Activated CD8-positive, alpha-beta memory T cell treated with anti-CD3 and anti-CD28 coated beads for 48 hours (primary cell): Measurements from ENCODE around the gene HVCN1.
"Not testable (repeated sequence)": the region's sequence is repeated elsewhere in the genome, so short reads cannot be mapped to it uniquely, and the experiment has no call there.

Experiments
- DNase-seq, 3 experiments: peaks; one replicate each; pipeline ENCODE4 v3.0.0-alpha.2; 2020; ENCODE audit warnings: low read depth in 2 of 3, low spot score in 2 of 3

HVCN1 gene

DNA sequence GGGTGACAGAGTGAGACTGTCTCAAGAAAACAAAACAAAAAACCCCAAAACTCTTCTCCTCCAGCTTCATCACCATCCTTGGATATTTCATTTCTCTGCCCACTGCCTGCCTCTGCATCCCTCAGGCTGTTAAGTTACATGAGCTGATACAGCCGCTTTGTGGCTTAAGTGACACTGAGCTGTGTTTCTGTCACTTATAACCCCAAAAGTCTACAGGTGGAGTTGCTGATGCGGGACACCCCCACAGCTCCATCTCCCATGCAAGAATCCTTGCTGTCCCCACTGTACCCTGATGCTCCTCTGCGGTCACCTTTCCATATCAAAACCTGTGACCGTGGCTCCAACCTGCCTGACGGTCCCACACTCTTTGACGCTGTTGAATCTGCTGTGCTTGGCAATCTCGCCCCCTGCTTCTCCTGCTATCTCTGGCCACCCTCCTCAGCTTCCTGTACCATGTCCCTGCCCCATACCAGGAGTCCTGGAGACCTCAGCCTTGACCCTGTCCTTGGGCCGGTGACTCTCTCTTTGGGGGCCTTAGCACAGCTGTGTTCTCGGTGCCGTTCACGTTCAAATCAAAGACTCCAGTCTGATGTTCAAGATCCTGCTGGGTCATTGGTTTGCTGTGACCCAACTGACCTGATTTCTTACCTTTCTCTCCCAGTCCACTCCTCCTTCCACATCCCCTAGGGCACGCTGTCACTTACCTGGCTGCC, 20.3 kb downstream of the HVCN1 start:
- DNase-seq, result no peak

DNA sequence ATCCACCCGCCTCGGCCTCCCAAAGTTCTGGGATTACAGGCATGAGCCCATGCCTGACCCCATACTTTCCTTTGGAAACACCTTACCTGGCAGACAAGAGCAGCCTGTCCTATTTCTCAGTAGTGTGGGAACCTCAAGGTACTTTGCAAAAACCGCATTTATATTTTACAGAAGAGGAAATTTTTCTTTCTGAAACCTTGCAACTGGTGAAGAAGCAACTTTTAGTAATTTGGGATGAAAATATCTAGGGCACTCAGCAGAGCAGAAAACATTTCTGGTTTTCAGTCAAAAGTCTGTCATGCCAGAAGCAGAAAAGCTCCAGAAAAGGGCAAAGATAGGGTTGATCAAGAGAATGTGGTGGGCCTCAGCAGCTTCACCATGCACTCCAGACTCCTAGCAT, 21.2 kb downstream of the HVCN1 start:
- DNase-seq, result no peak

DNA sequence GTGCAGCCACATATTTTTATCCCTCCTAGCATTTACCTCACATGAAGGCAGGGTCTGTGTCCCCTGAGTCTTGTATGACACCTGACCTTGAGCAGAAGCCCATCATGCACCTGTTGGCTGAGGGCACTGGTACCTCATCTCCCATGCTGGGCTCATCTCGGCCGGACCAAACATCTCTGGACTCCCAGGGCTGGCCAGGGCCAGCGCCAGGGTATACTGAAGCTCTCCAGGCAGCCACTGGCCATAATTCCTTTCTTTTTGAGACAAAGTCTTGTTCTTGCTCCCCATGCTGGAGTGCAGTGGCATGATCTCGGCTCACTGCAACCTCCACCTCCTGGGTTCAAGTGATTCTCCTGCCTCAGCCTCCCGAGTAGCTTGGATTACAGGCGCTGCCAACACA, 22.0 kb downstream of the HVCN1 start:
- DNase-seq, result no peak

DNA sequence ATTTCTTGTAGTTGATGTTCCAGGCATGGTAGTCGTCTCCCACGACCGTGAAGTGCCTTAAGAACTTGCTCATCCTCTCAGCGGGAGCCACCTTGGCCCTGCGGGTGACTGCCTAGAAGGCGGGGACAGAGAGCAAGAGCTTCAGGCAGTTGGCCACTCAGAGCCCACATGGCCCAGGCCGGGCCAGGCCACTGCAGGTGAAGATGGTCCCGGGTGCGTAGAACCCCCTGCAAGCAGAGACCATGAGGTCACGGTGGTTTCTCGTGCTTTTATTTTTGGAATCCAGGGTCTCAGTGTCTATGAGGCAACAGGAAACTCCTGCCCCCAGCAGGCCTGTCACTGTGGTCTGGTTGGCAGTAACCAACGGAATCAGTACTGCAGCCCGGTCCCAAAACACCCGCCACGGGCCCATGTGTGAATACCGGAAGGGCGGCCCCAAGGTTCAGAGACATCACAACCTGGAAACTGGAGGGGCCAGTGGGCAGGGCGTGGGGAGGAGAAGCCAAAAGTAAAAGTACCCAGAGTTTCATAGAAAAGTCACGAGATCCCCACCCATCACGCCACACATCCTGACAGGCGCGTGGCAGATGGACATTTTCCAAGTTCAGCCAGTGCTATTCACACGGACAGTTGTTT, 27.5 kb downstream of the HVCN1 start:
- peak; percentile 53 to 79 (median 62) for DNase-seq

DNA sequence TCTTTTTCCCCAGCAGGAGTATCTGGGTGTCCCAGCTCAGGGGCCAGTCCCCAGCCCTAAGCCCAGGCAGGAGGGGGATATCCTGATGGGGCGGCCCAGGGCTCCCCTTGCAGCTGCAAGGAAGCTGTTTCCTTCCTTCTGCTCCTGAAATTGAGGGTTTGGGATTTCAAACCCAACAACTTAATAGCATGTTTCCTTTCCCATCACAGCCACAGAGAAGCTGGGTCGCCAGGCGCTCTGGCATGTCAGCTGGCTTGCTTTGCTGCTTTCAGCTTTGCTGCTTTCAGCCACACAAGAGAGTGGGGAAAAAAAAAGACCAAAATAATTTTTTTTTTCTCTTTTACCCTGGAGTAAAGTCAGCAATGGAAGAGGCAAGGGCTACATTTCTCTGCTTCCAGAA, 30.0 kb downstream of the HVCN1 start:
- DNase-seq, result no peak

DNA sequence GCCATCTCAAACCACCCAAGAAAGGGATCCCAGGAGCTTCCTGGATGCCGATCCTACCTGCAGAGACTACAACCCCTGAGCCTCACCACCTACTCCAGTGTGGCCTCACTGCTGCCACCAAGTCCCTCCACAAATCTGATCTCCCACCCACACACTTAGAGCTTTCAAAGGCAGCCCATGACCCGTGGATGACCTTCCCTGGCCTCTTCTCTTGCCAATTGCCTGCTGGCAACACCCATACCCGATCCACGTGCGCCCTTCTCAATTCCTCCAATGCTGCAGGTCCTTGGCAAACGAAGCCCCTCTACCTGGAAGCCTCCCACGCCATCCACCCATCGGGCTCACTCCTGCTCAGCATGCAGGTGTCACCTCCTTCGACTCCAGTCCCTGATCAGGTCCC, 30.7 kb downstream of the HVCN1 start:
- DNase-seq, result no peak

DNA sequence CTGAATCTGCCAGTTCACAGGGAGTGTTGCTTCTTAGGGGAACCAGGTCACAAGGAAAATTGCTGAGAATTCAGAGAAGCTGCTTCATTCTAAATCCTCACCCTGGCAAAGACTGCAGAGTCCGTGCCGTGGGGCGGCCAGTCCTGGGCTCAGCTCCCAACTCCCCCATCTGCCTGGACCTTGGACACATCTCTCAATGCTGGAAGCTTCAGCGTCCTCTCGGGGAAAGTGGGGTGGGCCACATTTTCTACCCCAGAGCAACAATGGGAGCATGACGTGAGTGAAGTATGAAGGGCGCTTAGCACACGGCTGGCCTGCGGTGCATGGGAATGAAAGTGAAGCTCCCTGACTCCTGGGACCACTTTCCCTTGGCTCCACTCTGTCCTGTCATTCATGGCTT, 31.2 kb downstream of the HVCN1 start:
- DNase-seq, result no peak

DNA sequence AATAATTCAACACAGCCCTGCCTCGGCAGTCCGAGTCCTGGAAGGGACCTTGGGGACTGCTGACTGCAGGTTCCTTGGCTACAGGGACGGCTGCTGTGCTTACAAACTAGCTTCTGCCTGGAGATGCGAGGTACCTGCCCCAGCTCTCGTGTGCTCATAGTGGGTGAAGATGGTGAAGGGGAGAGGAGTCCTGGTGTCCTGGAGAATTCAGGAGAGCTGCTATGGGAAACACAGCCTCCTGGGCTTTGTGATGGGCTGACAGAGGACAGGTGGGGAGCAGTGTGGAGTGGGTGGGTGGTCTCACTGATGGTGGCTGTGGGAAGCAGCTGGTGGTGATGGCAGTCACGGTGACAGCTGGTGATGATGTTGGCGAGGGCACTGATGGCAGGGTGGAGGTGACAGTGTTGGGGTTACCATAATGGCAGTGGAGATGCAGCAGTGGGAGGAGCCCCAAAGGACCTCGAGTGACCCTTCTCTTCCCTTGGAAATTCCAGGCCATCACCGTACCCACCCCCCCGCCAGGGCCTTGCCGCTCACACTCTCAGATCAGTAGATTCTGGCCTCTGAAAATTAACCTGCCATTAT, 32.8 kb downstream of the HVCN1 start:
- no peak for DNase-seq

DNA sequence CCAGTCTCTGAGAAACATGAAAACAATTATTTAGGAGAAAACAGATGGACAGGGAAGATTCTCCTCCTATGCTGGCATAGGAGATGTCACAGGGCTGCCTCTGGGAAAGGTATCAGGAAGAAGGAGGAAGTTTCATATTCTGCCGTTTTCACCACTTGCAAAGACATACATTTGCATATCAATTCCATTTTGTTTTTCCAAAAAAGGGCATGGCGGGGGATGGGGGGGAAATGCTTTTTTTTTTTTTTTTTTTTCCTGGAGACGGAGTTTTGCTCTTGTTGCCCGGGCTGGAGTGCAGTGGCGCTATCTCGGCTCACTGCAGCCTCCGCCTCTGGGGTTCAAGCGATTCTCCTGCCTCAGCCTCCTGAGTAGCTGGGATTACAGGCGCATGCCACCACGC, 34.7 kb downstream of the HVCN1 start:
- DNase-seq, result not testable (repeated sequence)

DNA sequence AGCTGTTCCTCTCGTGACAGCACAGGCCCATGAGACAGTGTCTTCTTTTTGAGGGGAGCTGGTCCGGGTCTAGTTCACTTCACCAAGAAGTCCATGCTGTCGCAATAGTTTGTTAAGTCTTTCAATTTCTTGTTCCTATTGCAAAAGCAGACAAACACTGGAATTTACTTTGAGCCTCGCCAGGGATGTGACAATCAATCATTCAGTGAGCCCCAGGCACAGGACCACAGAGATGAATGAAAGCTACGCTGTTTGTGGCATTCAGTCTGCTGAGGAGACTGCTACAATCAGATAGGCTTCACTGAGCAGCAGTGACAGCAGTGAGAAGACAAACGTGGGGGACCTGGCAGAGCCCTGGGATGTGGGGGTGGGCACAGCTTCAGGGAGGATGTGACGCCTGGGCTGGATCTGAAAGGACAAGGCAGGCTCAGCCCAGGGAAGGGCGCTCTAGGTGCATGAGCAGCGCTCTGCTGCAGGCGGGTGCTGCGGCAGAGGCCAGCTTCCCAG, 39.5 kb downstream of the HVCN1 start:
- DNase-seq, result no peak

DNA sequence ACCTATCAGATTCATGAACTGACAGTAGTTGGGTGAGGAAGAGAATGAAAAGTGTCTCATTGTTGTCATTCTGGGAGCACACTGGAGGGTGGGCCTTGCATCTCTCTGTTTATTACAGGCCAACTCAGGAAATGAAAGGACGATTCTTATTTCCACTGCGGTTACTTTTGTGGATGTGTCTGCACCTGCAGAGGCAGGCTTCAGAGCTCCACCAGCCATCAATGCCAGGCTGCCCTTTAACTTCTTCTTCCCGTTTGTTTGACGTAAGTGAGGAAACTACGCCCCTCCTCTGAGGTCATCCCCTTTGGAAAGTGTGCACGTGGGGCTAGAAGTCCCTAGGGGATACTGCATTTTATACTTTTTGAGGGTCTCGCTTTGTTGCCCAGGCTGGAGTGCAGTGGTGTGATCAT, 41.3 kb downstream of the HVCN1 start:
- no peak for DNase-seq

DNA sequence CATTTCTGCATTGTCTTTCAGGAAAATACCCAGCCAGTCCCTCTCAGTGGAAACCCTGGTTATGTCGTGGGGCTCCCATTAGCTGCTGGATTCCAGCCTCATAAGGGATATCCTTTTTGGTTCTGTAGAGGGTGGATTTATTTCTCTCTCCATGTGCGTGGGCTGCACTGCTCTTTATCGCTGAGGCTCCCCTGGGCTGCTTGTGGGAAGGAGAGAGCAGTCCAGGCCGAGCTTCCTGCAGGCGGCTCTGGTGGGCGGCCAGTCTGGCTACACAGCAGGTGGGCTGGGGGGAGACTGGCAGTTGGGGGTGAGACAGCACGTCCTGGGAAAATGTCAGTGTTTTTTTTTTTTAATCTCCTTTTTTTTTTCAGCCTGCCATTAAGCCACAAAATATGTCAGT, 47.4 kb downstream of the HVCN1 start:
- DNase-seq, result no peak

DNA sequence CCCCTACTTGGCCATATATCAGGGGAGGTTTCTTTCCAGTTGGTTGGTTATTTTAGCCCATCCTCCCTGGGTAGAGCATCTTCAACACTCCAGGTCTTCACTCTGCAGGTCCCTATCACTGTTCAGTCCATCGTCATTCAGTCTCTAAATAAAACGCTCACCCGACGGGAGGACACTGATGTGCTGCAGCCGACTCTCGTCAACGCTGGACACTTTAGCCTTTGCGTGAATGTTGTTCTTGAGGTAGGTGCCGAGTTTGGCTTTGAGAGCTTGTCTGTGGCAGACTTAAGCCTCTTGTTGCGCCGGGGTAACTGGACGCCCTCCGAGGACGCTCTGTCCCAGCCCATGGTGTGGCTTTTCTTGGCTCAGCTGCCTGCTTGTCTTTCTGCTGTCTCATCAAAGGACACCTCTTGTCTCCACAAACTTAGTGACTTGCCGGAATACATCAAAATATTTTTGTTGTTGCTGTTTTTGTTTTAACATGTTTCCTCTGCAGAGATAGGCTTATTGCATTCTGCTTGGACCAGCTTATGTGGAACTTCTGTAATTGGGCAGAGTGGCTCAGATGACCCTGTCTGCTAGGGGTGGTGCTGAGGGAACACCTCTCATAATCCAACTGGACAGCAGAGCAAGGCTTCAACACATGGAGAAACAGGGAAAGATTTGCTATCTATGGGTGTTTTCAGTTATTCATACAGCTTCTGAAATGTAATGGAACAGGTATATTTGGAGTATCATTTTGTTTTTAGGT, 48.5 kb downstream of the HVCN1 start:
- no peak for DNase-seq

DNA sequence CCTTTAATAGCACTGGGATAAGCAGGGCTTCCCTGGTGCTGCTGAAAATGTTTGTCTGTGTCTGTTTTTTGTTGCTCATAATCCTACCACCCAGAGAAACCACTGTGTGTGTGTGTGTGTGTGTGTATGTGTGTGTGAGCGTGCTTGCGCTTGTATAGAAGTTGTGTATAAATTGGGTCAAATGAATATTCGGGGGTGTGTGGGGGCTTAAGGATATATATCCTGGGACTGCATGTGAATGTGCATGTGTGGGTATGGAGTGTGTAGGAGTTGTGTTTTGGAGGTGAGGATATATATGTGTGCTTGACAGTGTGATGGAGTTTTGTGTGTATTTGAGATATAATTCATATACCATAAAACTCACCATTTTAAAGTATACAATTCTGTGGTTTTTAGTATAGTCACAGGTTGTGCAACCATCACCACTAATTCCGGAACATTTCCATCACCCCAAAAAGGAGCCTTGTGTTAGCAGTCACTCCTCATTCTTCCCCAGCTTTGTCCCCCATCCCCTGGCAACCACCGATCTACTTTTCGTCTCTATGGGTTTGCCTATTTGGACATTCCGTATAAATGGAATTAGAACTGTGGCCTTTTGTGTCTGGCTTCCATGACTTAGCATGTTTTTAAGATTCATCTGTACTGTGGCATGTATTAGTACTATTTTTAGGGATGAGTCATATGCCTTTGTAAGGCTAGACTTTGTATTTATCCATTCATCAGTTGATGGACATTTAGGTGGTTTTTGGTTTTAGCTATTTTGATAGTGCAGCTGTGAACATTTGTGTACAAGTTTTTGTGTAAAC, 49.4 kb downstream of the HVCN1 start:
- no peak for DNase-seq

DNA sequence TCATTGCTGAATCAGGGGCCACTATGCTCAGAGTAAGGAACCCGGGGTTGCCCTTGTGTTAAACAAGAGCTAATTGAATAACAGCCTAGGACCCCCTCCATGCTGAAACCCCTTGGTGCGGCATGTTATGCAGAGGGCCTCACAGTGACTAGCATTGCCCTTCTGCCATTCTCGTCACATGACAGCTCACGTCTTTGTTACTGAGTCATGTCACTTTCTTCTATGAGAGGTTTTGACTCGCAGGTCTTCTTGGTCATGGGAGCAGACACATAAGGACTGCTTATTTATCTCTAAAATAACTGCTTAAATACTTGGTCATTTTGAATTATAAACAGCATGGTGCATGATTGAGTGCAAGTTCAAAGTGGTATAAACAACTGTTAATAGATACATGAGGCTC, 50.1 kb downstream of the HVCN1 start:
- no peak for DNase-seq

DNA sequence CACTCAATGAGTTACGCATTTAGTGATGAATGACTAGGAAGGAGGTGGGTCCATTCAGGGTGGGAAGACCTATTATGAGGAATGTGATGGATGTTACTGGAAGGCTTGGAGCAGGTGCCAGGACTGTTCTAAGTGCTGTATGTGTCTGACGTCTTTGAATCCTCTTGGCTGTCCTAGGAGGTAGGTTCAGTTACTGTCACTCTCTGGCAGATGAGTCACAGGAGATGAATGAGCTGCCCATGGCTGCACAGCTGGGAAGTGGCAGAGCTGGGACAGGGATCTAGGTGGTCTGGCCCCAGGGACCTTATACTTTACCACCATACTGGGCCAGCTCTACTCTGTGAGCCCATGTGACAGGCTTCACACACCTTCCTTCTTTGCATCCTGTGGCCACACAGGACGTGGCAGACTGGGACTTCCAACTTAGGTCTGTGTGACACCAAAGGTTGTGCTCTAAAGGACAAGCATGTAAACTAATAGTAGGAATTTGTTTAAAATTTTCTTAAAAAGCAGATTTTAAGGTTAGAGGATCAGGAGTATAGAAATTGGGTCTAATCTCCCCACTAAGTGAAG, 51.0 kb downstream of the HVCN1 start:
- DNase-seq, result no peak

DNA sequence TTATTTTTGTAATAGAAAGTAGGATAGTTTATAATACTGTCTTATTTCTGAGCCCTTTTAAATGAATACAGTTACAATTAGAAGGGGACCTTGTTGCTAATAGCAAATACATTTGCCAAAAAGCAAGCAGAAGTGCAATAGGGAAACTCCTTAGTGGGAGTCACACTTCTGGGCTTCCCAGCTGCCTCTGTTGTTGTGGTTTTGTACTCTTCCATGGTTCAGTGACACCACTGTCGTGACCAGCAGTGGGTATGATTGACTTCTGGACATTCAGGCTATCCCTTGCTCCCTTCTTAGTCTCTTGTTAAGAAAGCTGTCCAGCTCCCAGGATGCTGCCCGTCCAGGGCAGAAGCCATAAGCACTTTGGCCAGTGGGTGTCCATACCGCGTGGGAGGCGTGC, 52.4 kb downstream of the HVCN1 start:
- no peak for DNase-seq

DNA sequence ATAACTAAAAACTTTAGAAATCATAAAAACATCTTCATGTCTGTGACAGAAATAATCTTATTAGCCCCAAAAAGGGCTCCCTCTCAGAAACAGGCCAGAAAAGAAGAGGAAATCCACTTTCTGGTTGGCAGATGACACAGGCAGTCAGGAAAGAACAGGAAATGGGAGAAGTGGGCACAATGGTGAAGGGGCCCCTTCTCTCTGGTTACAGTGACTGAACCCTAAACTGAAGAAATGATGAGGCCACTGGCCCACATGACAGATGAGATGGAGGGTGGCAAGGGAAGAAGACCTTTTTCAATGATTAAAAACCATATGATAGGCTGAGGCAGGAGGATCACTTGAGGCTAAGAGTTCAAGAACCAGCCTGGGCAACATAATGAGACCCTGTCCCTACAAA, 53.9 kb downstream of the HVCN1 start:
- DNase-seq, result no peak

DNA sequence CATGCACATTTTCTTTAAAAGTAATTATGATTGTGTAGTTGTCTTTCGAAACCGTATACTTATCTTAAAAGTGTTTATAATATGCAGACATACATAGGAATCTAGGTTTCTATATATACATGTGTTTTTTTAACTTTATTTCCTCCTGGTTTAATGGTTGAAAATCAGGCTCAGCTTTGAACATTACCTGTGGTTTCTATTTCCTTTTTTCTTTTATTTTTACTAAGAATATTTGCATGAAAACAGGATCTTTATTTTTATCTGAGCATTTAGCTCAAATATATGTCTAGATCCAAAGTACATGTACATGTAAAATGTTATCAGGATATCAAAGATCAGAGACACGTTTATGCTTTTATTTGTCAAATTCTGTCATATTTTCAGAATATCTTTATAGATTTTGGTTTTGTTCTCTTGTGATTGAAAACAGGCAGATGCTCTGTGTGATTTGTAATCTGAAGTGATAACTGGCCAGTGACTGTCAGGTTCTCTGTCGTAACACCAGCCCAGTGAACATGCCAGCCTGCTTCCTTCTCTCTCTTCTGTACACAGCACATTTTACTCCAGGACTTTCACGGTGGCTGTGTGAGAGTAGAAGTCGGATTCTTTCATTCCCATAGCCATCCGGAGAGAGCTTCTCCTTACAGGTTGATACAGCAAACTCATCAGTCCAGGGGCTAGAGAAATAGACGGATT, 61.3 kb downstream of the HVCN1 start:
- DNase-seq, result no peak

DNA sequence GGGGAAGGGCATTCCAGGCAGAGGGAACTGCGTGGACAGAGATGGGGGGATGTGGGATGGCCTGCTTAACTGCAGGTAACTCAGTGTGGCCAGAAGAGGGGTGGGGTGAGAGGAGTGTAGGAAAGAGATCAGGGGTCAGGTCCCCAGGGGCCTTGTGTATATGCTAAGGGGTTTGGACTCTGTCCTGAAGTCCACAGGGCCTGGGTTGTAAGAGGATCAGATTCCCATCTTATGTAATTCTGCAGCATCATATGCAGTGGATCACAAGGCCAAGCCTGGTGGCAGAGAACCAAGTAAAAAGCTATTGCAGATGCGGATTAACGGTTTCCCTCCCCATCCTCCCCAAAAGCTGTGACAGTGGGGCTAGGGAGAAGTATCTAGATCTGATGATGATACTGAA, 66.3 kb downstream of the HVCN1 start:
- DNase-seq, result no peak
